ENCODE results near the gene SPPL3.
"Not testable (repeated sequence)": the region's sequence is repeated elsewhere in the genome, so short reads cannot be mapped to it uniquely, and the experiment has no call there.

The SPPL3 gene

GRCh38 chr12:120904197-120904773 is at the start of gene SPPL3:
Gene SPPL3 (minus strand): TSS chr12:120904358. CDS start chr12:120903867, 491 bp downstream.
- DNase-seq = peak; percentile 89

GRCh38 chr12:120950807-120951206 is 46.6 kb upstream of the SPPL3 start:
- DNase-seq = no peak

GRCh38 chr12:120950260-120950799 is 46.2 kb upstream of the SPPL3 start:
- DNase-seq = not testable (repeated sequence)

GRCh38 chr12:120945516-120945915 is 41.4 kb upstream of the SPPL3 start:
- not testable (repeated sequence) for DNase-seq

- DNase-seq = peak; percentile 40
These were observed 40.6 kb upstream of the SPPL3 start for GRCh38 chr12:120944645-120945217.

GRCh38 chr12:120943482-120943881 is 39.3 kb upstream of the SPPL3 start:
- no peak for DNase-seq

- DNase-seq = no peak
These were observed 37.8 kb upstream of the SPPL3 start for GRCh38 chr12:120941846-120942405.

GRCh38 chr12:120941412-120941811 is 37.3 kb upstream of the SPPL3 start:
- no peak for DNase-seq

GRCh38 chr12:120940799-120941198 is 36.6 kb upstream of the SPPL3 start:
- no peak for DNase-seq

- DNase-seq = no peak
These were observed 35.8 kb upstream of the SPPL3 start for GRCh38 chr12:120940006-120940405.

- DNase-seq = peak; percentile 50
These were observed 35.4 kb upstream of the SPPL3 start for GRCh38 chr12:120939523-120939922.

GRCh38 chr12:120938496-120938895 is 34.3 kb upstream of the SPPL3 start:
- no peak for DNase-seq

- no peak for DNase-seq
These were observed 32.0 kb upstream of the SPPL3 start for GRCh38 chr12:120936197-120936596.

GRCh38 chr12:120933786-120934185 is 29.6 kb upstream of the SPPL3 start:
- DNase-seq = no peak

GRCh38 chr12:120932956-120933526 is 28.9 kb upstream of the SPPL3 start:
- DNase-seq = no peak

- no peak for DNase-seq
These were observed 27.9 kb upstream of the SPPL3 start for GRCh38 chr12:120932058-120932457.

GRCh38 chr12:120930032-120930431 is 25.9 kb upstream of the SPPL3 start:
- no peak for DNase-seq

- DNase-seq = no peak
These were observed 24.9 kb upstream of the SPPL3 start for GRCh38 chr12:120928864-120929652.

- no peak for DNase-seq
These were observed 21.8 kb upstream of the SPPL3 start for GRCh38 chr12:120925740-120926563.

- DNase-seq = no peak
These were observed 18.1 kb upstream of the SPPL3 start for GRCh38 chr12:120922279-120922678.

- DNase-seq = no peak
These were observed 17.5 kb upstream of the SPPL3 start for GRCh38 chr12:120921637-120922036.

- DNase-seq = no peak
These were observed 16.0 kb upstream of the SPPL3 start for GRCh38 chr12:120920178-120920577.

All from CD4-positive, alpha-beta T cell treated with Interleukin-15 for 1 hour (primary cell).